ENCODE data around the gene MOXD1.

MOXD1 gene

DNA sequence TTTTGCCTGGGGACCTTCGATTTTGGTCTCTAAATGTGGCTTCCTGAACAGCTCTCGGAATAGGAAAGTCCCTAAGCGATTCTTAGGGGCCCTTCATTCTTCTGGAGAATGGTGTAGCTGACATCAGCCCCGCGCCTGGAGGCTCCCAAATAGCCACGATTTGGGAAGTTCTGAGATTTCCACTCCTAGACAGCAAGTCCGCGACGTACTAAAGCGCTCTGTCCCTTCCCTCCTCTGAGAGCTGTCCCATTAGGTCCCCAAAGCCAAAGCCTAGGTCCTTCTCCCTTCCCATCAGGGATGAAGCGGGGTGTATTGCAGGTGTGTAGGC lies 756 bp downstream of the MOXD1 start:
- no peak for DNase-seq
- intact Hi-C loops (cut with DNase I), result no loop called here

DNA sequence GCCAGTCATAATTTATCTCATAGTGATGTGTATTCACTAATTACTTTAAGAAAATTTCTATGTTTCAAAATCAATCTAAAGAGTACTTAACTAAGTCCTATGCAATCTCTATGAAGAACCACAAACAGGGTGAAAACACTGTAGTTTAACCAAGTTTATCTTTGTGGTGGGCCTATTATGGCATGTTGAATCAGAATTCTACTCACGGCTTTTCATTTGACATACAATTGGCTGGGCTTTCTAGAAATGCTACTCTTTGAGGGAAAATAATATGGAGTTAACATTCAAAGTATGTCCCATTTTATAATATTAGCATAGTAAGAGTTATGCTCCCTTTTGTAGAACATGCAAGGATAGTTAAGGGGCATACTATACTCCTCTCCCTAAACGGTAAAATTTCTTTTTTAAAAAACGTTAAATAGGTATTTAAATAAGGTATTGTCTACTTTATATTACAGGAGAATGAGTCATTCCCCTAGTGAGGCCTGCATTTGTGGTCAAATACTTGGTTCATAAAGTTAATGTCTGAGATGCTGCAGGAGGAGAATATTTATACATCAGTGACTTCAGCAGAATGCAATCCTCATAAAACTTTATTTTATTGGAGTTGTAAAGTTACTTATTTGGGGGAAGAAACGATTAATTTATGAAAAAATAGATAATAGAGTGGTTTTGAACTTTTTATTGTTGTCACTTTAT lies 1.8 kb downstream of the MOXD1 start:
- intact Hi-C loops (cut with DNase I), result no loop called here
- no peak for DNase-seq

DNA sequence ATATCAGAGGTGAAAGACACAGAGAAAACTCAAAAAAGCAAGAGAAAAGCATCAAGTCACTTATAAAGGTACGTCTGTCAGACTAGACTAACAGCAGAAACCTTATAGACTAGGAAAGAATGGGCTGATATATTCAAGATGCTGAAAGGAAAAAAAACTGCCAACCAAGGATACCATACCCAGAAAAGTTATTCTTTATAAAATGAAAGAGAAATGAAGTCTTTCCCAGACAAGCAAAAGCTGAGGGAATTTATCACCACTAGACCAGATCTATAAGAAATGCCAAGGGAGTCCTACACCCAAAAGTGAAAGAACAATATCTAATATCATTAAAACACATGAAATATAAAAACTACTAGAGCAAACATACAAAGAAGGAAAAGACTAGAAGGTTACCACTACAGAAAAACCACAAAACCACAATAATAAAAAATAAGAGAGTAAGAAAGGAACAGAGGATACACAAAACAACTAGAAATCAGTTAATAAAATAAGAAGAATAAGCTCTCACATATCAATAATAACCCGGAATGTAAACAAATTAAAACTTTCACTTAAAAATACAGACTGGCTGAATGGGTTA lies 6.2 kb downstream of the MOXD1 start:
- DNase-seq, result no peak
- intact Hi-C loops (cut with DNase I), result no loop called here

GRCh38 chr6:132392792-132393191 lies 8.5 kb downstream of the MOXD1 start:
- intact Hi-C loops (cut with DNase I), result no loop called here
- DNase-seq, result no peak

- intact Hi-C loops (cut with DNase I), result no loop called here
Observed at GRCh38 chr6:132392270-132392646, 9.0 kb downstream of the MOXD1 start.

DNA sequence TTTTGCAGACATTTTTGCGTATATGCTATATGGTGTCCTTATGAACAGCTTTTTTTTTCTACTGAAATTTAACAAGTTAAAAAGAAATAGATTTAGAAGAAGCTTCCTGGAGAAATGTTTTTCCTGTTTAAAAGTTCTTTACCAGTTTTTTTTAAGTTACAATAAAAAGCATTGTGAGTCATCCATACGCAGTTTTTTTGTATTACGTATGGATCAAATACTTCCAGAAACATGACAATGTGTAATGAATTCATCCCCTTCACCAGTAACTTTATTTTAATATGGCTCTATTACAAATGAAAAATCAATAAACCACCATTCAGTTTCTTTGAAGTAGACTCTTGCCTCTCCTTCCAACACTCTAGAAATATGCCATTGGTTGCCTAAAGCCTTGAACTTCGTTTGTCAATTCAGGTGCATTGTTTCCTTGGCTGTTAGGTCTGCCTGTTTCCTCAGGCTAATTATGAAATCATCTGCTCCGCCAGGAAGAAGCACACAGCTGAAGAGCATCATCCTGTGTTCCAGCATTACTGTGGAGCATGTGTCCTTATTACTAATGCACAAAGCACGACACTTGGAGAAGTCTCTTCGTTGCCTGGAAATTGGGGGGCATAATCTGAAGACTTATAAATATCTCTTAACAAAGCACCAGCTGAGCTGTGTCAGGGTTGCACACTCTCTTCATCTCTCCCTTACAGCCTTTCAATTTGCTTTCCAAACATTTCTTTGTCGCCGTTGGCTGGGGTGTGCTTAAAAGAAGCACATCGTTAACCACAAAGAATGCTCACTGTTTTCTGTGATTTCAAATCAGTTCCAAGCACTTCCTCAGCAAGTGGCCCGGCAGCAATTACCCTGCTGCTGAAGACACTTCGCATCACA lies 9.6 kb downstream of the MOXD1 start:
- peak in 1 of 10 donors; percentile 12 for DNase-seq

More at GRCh38 chr6:132392270-132392646, 9.0 kb downstream of the MOXD1 start:
- no peak for DNase-seq

DNA sequence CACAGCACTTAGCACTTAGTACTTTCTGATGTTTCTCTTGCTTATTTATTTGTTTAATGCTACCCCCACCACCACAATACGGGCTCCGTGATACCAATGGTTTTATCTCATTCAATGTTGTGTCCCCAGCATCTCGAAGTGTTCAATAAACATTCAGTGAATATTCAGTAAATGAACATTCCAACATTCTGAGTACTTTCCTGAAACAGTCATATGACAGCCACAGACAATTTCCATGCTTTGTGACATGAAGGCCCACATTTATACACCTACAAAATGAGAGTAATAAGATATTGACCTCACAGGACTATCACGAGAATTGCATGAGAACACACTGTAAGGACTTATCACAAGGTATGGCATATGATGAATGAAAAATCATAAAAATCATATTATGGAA lies 10.8 kb downstream of the MOXD1 start:
- DNase-seq, result no peak
- intact Hi-C loops (cut with DNase I), result no loop called here

More for the DNA sequence above, 9.6 kb downstream of the MOXD1 start:
- intact Hi-C loops (cut with DNase I), result no loop called here

DNA sequence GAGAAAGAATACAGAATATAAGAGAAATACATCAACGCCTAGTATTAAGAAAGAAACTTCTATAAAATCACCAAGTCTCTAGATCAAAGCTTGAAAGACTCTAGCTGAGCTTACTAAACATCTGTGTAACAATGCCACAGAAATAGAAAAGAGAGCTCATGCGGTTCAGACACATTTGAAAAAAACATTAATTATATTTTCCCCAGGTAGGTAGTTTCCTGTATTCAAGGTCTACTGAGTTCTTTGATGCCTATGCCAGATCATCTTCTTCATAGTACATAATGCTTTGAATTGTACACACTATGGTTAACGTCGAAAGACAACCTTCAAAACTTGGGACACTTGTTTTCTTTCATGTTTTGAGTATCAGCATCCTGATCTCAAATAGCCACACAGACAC lies 11.3 kb downstream of the MOXD1 start:
- DNase-seq, result no peak
- intact Hi-C loops (cut with DNase I), result no loop called here

GRCh38 chr6:132388291-132388690 lies 13.0 kb downstream of the MOXD1 start:
- no peak for DNase-seq
- intact Hi-C loops (cut with DNase I), result no loop called here

DNA sequence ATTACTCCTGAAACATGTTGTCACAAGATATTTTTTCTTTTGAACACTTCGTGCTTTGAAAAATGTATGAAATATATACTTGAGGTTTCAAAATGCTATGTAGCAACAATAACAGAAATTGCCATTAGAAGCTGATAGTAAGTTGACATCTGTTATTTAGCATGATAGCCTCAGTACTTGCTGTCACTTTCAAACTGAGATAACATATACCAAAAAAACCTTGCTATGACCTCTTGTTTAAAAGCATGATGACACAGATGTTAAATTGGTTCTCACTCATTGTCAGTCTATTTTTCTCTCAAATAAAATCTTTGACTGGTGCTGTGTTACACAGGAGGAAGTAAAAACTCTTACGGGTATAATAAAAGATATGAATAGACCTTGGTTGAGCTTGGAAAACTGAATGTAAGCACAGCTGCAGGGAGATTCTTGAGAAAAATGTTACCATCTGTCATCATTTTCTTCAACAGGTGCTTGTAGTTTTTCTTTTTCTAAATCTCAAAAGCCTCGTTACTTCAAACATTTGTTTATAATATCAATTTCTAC lies 18.6 kb downstream of the MOXD1 start:
- DNase-seq, result no peak
- intact Hi-C loops (cut with DNase I), result no loop called here

DNA sequence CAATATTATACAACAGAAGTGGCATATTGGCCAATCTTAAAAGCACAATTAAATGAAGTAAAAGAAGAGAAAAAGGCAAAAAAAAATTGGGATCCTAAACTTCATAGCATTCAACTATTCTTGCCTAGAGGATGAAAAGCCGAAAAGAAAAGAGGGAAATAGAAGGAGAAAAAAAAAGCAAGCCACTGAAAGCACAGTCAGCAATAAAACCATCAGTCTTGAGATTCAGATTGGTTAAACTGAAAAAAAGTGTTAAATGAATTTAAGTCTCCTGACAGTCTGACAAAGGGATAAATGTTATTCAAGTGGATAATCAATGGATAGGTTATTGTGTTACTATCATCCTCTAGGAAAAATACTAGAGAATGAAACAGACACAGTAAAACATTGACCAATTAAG lies 19.9 kb downstream of the MOXD1 start:
- intact Hi-C loops (cut with DNase I), result no loop called here
- no peak for DNase-seq

DNA sequence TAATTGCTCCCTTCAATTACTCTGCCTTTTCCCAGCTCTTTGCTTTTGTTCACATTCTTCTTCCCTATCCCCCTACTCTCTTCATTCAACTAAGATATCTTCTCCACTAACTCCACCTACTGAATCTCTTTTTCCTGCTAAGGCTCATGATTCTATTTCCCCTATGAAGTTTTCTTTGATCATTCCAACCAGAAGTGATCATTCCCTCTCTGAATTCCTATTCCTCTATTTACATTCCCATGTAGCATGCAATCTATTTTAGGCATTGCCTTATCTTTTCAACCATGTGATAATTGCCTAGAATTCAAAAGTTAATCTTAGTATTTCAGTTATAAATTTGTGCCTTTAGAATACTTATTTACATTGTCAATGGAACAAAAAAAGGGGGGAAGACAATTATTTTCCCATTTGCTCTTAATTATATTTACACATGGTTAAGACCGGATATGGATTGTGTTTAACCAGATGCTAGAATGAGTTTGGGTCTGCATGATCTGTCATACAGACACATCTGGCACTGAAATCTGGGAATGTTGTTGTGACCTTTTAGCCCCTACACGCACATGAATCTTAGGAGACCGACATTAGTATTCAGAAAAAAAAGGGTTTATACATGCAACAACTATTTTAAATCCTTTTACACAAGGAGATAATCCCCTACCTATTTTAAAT lies 20.8 kb downstream of the MOXD1 start:
- intact Hi-C loops (cut with DNase I), result no loop called here
- no peak for DNase-seq

DNA sequence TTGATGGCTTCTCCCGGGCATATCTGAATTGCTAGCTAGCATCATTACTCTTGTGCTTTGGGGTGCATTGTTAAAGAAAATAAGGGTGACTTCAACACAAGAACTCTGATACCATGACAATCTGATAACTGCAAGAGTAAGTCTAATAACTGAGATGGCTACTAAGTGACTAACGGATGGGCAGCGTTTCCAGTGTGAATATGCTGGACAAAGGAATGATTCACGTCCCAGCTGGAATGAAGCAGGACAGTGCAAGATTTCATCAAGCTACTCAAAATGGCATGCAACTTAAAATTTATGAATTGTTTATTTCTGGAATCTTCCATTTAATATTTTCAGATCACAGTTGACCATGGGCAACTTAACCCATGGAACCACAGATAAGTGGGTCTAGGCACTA lies 31.7 kb downstream of the MOXD1 start:
- DNase-seq, result peak in 1 of 10 donors; percentile 23
- intact Hi-C loops (cut with DNase I), result no loop called here

- DNase-seq, result no peak
- intact Hi-C loops (cut with DNase I), result no loop called here
Observed at GRCh38 chr6:132368916-132369481, 32.3 kb downstream of the MOXD1 start.

DNA sequence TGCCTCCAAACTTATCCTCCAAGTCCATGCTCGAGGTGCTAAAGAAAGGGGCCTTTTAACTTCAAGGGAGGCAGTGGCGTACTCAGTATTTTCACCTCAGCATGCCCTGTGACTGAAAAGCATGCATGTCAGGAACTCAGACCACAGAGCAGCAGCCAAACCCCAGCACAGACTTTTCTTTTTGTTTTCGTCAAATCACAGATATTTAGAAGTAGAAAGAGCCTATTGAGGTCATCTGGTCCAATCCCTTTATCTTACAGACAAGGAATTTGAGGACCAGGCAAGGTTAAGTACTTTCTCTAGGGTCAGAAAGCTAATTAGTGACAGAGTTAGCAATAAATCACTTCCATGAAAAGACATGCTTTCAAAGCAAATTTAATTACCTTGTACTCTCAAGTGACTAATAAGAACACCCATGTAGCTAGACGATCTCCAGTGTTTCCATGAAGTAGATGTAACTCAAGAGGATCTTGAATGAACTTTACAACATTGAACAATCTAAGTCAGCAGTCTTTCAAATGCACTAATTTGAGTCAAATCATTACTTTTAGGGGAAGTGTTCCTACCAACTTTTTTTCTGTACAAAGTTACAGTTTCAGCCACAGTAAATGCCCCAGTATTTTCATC lies 35.9 kb downstream of the MOXD1 start:
- intact Hi-C loops (cut with DNase I), result no loop called here
- no peak for DNase-seq

DNA sequence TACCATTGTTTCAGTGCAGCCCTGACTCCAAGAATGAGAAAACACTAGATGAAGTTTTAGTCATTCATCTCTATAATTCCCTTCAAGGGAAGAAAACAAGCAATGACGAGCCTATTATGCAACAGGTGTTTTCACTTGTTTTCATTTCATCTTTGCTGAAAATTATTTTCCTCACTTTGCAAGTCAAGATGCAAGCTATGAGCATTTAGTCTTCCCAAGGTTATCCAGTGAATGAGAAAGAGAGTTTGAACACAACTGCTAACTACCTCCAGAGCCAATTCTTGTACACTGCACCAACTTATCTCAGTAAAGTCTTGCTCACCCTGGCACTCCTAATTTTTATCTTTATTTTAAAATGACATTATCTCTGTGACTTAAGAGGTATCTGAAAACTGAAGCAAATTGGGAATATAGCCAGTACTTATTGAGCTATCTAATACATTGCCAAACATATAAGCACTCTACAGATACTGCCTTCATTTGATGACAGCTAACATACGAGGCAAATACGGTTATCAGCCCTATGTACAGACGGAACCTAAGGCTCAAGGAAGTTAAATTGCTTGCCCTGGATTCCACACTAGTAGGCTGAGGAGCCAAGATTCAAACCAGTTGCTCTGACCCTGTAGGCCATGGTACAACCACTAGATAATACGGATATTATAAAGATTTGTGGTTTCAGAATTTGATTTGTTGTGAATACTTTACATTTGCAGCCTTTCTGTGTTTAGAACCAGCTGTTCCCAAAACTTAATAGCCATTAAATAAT lies 36.8 kb downstream of the MOXD1 start:
- no peak for DNase-seq

DNA sequence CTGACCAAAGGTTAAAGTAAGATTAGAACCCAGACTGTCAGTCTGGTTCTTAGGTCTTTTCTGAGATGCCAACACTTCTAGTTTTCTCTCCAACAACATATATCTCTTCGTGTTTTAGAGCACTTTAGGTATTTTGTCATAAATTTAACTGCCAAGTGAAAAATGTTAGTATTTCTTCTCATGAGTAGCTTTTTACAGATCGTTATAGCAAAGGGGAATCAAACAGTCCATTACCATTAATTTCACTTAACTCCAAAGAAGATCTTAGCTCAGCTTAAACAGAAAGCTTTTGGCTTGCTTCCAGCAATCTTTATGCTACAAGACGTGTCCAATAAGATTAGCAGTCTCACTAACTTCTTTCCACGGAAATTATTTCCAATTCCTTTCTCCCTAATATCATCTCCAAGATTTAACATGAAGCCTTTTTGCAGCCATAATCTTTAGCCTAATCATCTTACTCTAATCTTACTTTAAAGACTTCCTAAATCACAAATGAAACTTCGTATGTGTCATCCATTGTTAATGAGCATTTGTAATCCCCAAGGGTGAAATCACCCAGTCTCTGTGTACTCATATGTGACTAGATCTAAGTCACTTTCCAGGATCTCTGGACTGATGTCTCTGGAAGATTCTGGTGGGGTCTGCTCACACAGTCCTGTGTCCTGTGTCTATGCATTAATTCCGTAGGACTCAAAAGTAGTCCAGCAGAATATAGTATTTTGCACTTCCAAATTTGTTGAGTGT lies 38.7 kb downstream of the MOXD1 start:
- intact Hi-C loops (cut with DNase I), result no loop called here
- no peak for DNase-seq

More for the DNA sequence above, 36.8 kb downstream of the MOXD1 start:
- intact Hi-C loops (cut with DNase I), result no loop called here

- intact Hi-C loops (cut with DNase I), result no loop called here
- DNase-seq, result no peak
Observed at GRCh38 chr6:132361101-132361500, 40.2 kb downstream of the MOXD1 start.

GRCh38 chr6:132359886-132360285 lies 41.4 kb downstream of the MOXD1 start:
- intact Hi-C loops (cut with DNase I), result no loop called here

More at GRCh38 chr6:132359886-132360285, 41.4 kb downstream of the MOXD1 start:
- DNase-seq, result no peak

Measured in posterior cingulate gyrus (tissue), 11 donors.